SK-N-MC (cell line): ENCODE measurements around the gene ACTG1.

Experiments used
- EZH2 ChIP-seq: fragments of 200-600 bp; sonication (generic); IDR thresholded peaks from one replicate; pipeline ENCODE4 v1.6.1; 2017; ENCODE audit warnings: antibody characterized with exemption
- FOXP2 ChIP-seq: optimal IDR thresholded peaks from 2 replicates; pipeline ENCODE3; 2011; ENCODE audit warnings: mild to moderate bottlenecking, moderate library complexity; ENCODE audit not compliant: insufficient read depth; ENCODE audit errors: extremely low read length, control extremely low read depth
- POLR2AphosphoS5 ChIP-seq: IDR thresholded peaks from 2 replicates; pipeline ENCODE4 v1.6.1; 2012; ENCODE audit warnings: mild to moderate bottlenecking, low read depth, low read length, borderline replicate concordance

DNA sequence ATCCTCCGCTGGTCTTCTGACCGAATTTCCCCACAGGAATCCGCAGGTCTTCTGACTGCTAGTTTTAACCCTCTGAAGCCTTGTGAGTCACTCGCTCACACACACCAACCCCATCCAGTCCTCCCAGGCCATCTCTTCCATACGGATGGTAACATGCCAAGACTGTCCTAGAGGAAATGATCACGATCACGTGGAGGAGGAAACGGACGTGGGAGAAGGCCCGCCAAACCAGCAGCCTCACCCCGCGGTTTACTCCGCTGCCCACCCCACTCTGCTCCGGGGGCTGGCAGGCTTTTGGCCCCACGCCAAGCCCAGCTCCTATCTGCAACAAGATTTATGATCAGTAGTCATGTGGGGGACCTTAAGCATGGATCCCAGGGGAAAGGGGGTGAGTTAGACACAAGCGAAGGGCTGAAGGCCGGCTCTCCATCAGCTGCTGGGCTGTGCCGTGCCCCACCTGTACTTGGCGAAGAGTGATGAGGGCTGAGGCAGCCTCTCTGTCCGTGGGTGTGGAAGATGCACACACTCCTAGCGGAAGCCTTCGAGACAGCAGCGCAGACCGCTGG is 41.1 kb upstream of the ACTG1 start:
- TF ChIP-seq EZH2 = no peak
- no peak for TF ChIP-seq POLR2AphosphoS5
- TF ChIP-seq FOXP2 = no peak
